ENCODE measurements around the gene TCF7L1.
"Not testable (repeated sequence)": the region's sequence is repeated elsewhere in the genome, so short reads cannot be mapped to it uniquely, and the experiment has no call there.

The TCF7L1 gene

GRCh38 chr2:85282914-85283313 lies 149.7 kb downstream of the TCF7L1 start:
- DNase-seq (ENCODE audit: low read depth in 2 of 2) = no peak

- DNase-seq (ENCODE audit: low read depth in 2 of 2) = no peak
These were observed 150.4 kb downstream of the TCF7L1 start for GRCh38 chr2:85283641-85284040.

- DNase-seq (ENCODE audit: low read depth in 2 of 2) = no peak
These were observed 153.7 kb downstream of the TCF7L1 start for GRCh38 chr2:85286918-85287317.

- DNase-seq (ENCODE audit: low read depth in 2 of 2) = no peak
These were observed 154.5 kb downstream of the TCF7L1 start for GRCh38 chr2:85287721-85288120.

- DNase-seq (ENCODE audit: low read depth in 2 of 2) = no peak
These were observed 155.1 kb downstream of the TCF7L1 start for GRCh38 chr2:85288244-85288725.

GRCh38 chr2:85291425-85292023 lies 158.3 kb downstream of the TCF7L1 start:
- DNase-seq (ENCODE audit: low read depth in 2 of 2) = no peak

- no peak for DNase-seq (ENCODE audit: low read depth in 2 of 2)
These were observed 168.9 kb downstream of the TCF7L1 start for GRCh38 chr2:85302121-85302520.

- no peak for DNase-seq (ENCODE audit: low read depth in 2 of 2)
These were observed 170.8 kb downstream of the TCF7L1 start for GRCh38 chr2:85303780-85304531.

GRCh38 chr2:85307527-85307897 lies 174.3 kb downstream of the TCF7L1 start:
- no peak for DNase-seq (ENCODE audit: low read depth in 2 of 2)

- no peak for DNase-seq (ENCODE audit: low read depth in 2 of 2)
These were observed 175.0 kb downstream of the TCF7L1 start for GRCh38 chr2:85308201-85308600.

- no peak for DNase-seq (ENCODE audit: low read depth in 2 of 2)
These were observed 175.8 kb downstream of the TCF7L1 start for GRCh38 chr2:85308896-85309555.

GRCh38 chr2:85309699-85310321 lies 176.6 kb downstream of the TCF7L1 start:
- DNase-seq (ENCODE audit: low read depth in 2 of 2) = no peak

GRCh38 chr2:85310330-85310729 lies 177.1 kb downstream of the TCF7L1 start:
- no peak for DNase-seq (ENCODE audit: low read depth in 2 of 2)

GRCh38 chr2:85312404-85312803 lies 179.2 kb downstream of the TCF7L1 start:
- DNase-seq (ENCODE audit: low read depth in 2 of 2) = no peak

- no peak for DNase-seq (ENCODE audit: low read depth in 2 of 2)
These were observed 181.7 kb downstream of the TCF7L1 start for GRCh38 chr2:85314884-85315242.

- not testable (repeated sequence) for DNase-seq (ENCODE audit: low read depth in 2 of 2)
These were observed 182.7 kb downstream of the TCF7L1 start for GRCh38 chr2:85315921-85316320.

GRCh38 chr2:85318222-85319074 lies 185.3 kb downstream of the TCF7L1 start:
- DNase-seq (ENCODE audit: low read depth in 2 of 2) = no peak

GRCh38 chr2:85319796-85320195 lies 186.6 kb downstream of the TCF7L1 start:
- no peak for DNase-seq (ENCODE audit: low read depth in 2 of 2)

GRCh38 chr2:85323351-85323987 lies 190.3 kb downstream of the TCF7L1 start:
- DNase-seq (ENCODE audit: low read depth in 2 of 2) = no peak

GRCh38 chr2:85323988-85324367 lies 190.8 kb downstream of the TCF7L1 start:
- not testable (repeated sequence) for DNase-seq (ENCODE audit: low read depth in 2 of 2)
